Activated CD4-positive, alpha-beta memory T cell treated with anti-CD3 and anti-CD28 coated beads, Interleukin-2, amount 10 ng/mL, durations not matched to agents 7 days and 5 days (primary cell): ENCODE results near the gene EYS. TPM values are rescaled to one million over a fixed set of nuclear protein-coding genes. Genes with fewer than 3 reads are reported as not detected.

Experiments used
- CTCF ChIA-PET: fragments of 350-600 bp; sonication (Branson Sonifier 250); formaldehyde crosslinking; loops from one replicate; lab custom pipeline; 2021; ENCODE audit warnings: antibody characterized with exemption, inconsistent platforms; lab: Charles Lee
- POLR2A ChIA-PET: fragments of 350-600 bp; sonication (Branson Sonifier 250); formaldehyde crosslinking; loops from one replicate; lab custom pipeline; 2021; ENCODE audit warnings: antibody characterized with exemption; lab: Charles Lee
- DNase-seq: peaks from one replicate; pipeline ENCODE4 v3.0.0-alpha.2; 2020
- H3K27ac Mint-ChIP-seq: one replicate; pipeline ENCODE4 v1.8.0; 2021; ENCODE audit warnings: mild to moderate bottlenecking, mixed read lengths
- H3K27me3 Mint-ChIP-seq: one replicate; pipeline ENCODE4 v1.8.0; 2021; ENCODE audit warnings: mixed read lengths
- H3K36me3 Mint-ChIP-seq: one replicate; pipeline ENCODE4 v1.8.0; 2021; ENCODE audit warnings: low read depth, mixed read lengths
- H3K4me1 Mint-ChIP-seq: one replicate; pipeline ENCODE4 v1.8.0; 2021; ENCODE audit warnings: mixed read lengths
- H3K4me3 Mint-ChIP-seq: one replicate; pipeline ENCODE4 v1.8.0; 2021; ENCODE audit warnings: mild to moderate bottlenecking, mixed read lengths
- H3K9me3 Mint-ChIP-seq: one replicate; pipeline ENCODE4 v1.8.0; 2021; ENCODE audit warnings: mixed read lengths
- total RNA-seq, 2 experiments: library from RNA; stranded (reverse); gene quantifications; one replicate each; pipeline ENCODE4 v1.2.3, GENCODE V29; 2021

Gene EYS
- total RNA-seq, 2 experiments from 2014 or later = not detected

DNA sequence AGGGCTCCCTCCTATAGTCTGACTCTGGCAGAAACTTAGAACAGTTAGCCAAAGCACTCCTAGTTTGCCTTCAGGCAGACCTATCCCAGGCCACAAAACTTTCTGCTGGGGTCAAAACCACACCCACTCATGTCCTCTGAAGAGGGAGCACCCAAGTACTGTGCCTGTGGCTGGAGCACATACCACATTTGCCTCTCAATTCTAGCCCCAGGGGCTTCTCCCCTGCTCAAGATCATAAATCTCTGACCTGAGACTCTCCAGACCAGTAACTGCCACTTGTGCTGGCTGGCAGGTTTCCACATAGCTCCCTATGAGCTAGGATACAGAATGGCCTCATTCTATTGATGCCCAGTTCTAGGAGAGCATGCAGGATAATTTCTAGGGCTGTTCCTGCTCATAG is 781.0 kb downstream of the EYS start:
- H3K9me3 Mint-ChIP-seq = peaks cover 8% of the 10 kb centered on the region
- H3K36me3 Mint-ChIP-seq = no peaks in the 10 kb centered on the region

GRCh38 chr6:64920257-64920656 is 786.8 kb downstream of the EYS start:
- H3K4me3 Mint-ChIP-seq = no peak overlapping the region
- ChIA-PET POLR2A (no interaction called here), CTCF (no interaction called here)
- no peaks in the 10 kb centered on the region for H3K27me3 Mint-ChIP-seq
- H3K9me3 Mint-ChIP-seq = peaks cover 7% of the 10 kb centered on the region
- no peak overlapping the region for H3K27ac Mint-ChIP-seq
- no peaks in the 10 kb centered on the region for H3K4me1 Mint-ChIP-seq
- no peaks in the 10 kb centered on the region for H3K36me3 Mint-ChIP-seq
- DNase-seq = no peak

More for the DNA sequence above, 781.0 kb downstream of the EYS start:
- ChIA-PET CTCF (no interaction called here), POLR2A (no interaction called here)
- Mint-ChIP-seq H3K4me1 (no peaks in the 10 kb centered on the region), H3K27ac (no peak overlapping the region), H3K4me3 (no peak overlapping the region), H3K27me3 (no peaks in the 10 kb centered on the region)
- no peak for DNase-seq

- no peak for DNase-seq
- Mint-ChIP-seq H3K4me1 (no peaks in the 10 kb centered on the region), H3K4me3 (no peak overlapping the region), H3K27ac (no peak overlapping the region), H3K36me3 (no peaks in the 10 kb centered on the region), H3K27me3 (no peaks in the 10 kb centered on the region), H3K9me3 (no peaks in the 10 kb centered on the region)
- ChIA-PET POLR2A (no interaction called here), CTCF (no interaction called here)
These were observed 792.9 kb downstream of the EYS start for GRCh38 chr6:64914124-64914523.

- no peaks in the 10 kb centered on the region for H3K27me3 Mint-ChIP-seq
- CTCF ChIA-PET = no interaction called here
- H3K4me1 Mint-ChIP-seq = no peaks in the 10 kb centered on the region
- H3K36me3 Mint-ChIP-seq = no peaks in the 10 kb centered on the region
- H3K9me3 Mint-ChIP-seq = peaks cover 4% of the 10 kb centered on the region
- H3K4me3 Mint-ChIP-seq = no peak overlapping the region
- POLR2A ChIA-PET = no interaction called here
- no peak overlapping the region for H3K27ac Mint-ChIP-seq
- no peak for DNase-seq
These were observed 794.1 kb downstream of the EYS start for GRCh38 chr6:64912966-64913365.

DNA sequence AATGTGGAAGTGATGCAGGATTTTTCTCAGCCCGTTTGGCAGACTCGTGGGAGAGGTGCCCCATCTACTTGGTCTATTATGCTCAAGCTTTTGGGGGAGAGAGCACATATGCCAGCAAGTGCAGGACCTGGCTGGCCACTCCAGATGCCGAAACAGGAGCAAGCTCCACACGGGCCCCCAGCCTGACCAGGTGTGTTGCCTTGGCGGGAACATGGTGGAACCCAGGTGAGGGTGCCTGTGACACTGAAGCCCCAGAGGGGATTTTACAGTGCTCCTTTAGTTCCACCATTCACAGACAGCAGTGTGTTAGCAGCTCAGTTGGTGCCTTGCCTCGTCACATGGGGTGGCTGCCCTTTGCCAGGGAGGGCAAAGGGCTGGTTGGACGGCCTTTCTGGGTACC is 798.9 kb downstream of the EYS start:
- H3K36me3 Mint-ChIP-seq = no peaks in the 10 kb centered on the region
- no peaks in the 10 kb centered on the region for H3K4me1 Mint-ChIP-seq
- H3K27ac Mint-ChIP-seq = no peak overlapping the region
- CTCF ChIA-PET = no interaction called here
- no peak for DNase-seq
- peaks cover 4% of the 10 kb centered on the region for H3K9me3 Mint-ChIP-seq
- no peaks in the 10 kb centered on the region for H3K27me3 Mint-ChIP-seq
- H3K4me3 Mint-ChIP-seq = no peak overlapping the region
- POLR2A ChIA-PET = no interaction called here

DNA sequence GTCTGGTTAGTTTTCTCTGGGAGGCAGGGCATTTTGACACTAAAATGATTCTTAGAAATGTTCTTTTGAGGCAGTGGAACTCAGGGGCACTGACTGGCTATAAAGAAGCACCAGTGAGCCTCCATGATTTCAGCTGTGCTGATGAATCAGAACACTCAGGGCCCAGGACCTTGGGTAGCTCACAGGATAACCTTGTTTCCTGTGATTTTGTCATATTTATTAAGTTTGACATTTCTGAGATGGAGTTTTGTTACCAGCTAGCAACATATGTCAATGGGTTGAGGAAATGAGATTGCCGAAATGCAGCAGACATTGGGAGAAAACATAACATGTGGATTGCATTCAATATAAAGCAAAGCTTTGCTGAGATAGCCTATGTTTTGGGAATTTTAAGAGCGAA is 802.4 kb downstream of the EYS start:
- Mint-ChIP-seq H3K9me3 (peaks cover 4% of the 10 kb centered on the region), H3K4me1 (no peaks in the 10 kb centered on the region)

DNA sequence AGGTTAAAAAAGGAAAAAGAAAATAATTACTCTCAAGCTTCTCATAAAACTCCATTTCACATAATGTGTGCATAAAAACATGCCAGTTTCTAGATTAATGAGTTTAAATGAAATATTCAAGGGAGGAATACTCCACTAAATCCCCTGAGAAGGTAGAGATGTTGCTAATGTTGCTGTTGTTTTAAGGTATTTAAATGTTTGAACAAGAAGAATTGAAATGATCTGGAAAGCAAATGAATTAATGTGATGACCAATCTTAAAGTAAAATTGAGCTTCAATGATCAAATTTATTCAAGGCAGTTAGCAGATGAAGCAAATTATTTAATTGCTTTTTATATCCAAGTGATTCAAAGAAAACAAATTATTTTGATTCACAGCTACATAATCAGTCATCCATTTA is 804.4 kb downstream of the EYS start:
- no peak overlapping the region for H3K27ac Mint-ChIP-seq
- H3K4me3 Mint-ChIP-seq = no peak overlapping the region
- no peak for DNase-seq
- POLR2A ChIA-PET = no interaction called here
- CTCF ChIA-PET = no interaction called here
- peaks cover 7% of the 10 kb centered on the region for H3K9me3 Mint-ChIP-seq
- no peaks in the 10 kb centered on the region for H3K4me1 Mint-ChIP-seq
- H3K36me3 Mint-ChIP-seq = no peaks in the 10 kb centered on the region
- H3K27me3 Mint-ChIP-seq = no peaks in the 10 kb centered on the region

More for the DNA sequence above, 802.4 kb downstream of the EYS start:
- DNase-seq = no peak
- POLR2A ChIA-PET = no interaction called here
- CTCF ChIA-PET = no interaction called here
- H3K4me3 Mint-ChIP-seq = no peak overlapping the region
- no peaks in the 10 kb centered on the region for H3K27me3 Mint-ChIP-seq
- no peaks in the 10 kb centered on the region for H3K36me3 Mint-ChIP-seq
- H3K27ac Mint-ChIP-seq = no peak overlapping the region

DNA sequence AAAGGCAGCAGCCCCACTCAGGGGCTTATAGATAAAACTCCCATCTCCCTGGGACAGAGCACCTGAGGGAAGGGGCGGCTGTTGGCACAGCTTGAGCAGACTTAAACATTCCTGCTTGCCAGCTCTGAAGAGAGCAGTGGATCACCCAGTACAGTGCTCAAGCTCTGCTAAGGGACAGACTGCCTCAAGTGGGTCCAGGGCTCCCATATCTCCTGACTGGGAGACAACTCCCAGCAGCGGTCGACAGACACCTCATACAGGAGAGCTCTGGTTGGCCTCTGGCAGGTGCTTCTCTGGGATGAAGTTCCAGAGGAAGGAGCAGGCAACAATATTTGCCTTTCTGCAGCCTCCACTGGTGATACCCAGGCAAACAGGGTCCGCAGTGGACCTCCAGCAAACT is 810.1 kb downstream of the EYS start:
- no peaks in the 10 kb centered on the region for H3K36me3 Mint-ChIP-seq
- CTCF ChIA-PET = no interaction called here
- H3K27ac Mint-ChIP-seq = no peak overlapping the region

DNA sequence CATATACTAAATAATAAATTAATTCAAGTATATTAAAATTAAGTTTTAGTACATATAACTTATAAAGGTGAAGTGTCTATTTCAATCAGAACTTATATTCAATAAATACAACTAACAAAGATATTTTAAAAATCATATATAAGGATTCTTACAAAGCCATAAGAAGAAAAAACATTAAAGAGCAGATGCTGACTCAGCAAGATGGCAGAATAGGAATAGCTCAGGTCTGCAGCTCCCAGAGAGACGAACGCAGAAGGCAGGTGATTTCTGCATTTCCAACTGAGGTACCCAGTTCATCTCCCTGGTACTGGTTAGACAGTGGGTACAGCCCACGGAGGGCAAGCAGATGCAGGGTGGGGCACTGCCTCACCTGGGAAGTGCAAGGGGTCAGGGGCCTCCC is 811.1 kb downstream of the EYS start:
- no peak overlapping the region for H3K27ac Mint-ChIP-seq
- POLR2A ChIA-PET = no interaction called here
- no peaks in the 10 kb centered on the region for H3K27me3 Mint-ChIP-seq
- no peaks in the 10 kb centered on the region for H3K36me3 Mint-ChIP-seq
- DNase-seq = no peak
- CTCF ChIA-PET = no interaction called here
- no peaks in the 10 kb centered on the region for H3K4me1 Mint-ChIP-seq
- H3K4me3 Mint-ChIP-seq = no peak overlapping the region
- peaks cover 8% of the 10 kb centered on the region for H3K9me3 Mint-ChIP-seq

More for the DNA sequence above, 810.1 kb downstream of the EYS start:
- no peak for DNase-seq
- peaks cover 8% of the 10 kb centered on the region for H3K9me3 Mint-ChIP-seq
- H3K4me3 Mint-ChIP-seq = no peak overlapping the region
- H3K27me3 Mint-ChIP-seq = no peaks in the 10 kb centered on the region
- H3K4me1 Mint-ChIP-seq = no peaks in the 10 kb centered on the region
- POLR2A ChIA-PET = no interaction called here

DNA sequence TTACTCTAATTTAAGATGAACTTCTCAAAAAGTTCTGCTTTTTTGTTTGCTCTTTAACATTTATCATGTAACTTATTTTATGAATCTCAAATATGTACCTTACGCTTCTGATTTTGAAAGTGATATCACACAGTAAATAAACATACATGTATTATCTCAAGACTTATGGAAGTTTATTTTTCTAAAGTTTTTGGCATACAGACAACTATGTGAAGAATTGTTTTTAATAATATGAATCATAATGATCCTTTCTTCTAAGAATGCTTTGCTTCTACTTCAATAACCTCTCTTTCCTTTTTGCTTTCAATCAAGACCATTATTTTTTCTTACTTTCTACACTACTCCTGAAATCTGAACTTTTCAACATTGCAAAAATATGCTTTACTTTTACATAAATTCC is 816.4 kb downstream of the EYS start:
- no peaks in the 10 kb centered on the region for H3K27me3 Mint-ChIP-seq
- H3K27ac Mint-ChIP-seq = no peak overlapping the region
- no peaks in the 10 kb centered on the region for H3K4me1 Mint-ChIP-seq
- no peak overlapping the region for H3K4me3 Mint-ChIP-seq
- ChIA-PET POLR2A (no interaction called here), CTCF (no interaction called here)
- H3K36me3 Mint-ChIP-seq = no peaks in the 10 kb centered on the region
- peaks cover 4% of the 10 kb centered on the region for H3K9me3 Mint-ChIP-seq
- no peak for DNase-seq

DNA sequence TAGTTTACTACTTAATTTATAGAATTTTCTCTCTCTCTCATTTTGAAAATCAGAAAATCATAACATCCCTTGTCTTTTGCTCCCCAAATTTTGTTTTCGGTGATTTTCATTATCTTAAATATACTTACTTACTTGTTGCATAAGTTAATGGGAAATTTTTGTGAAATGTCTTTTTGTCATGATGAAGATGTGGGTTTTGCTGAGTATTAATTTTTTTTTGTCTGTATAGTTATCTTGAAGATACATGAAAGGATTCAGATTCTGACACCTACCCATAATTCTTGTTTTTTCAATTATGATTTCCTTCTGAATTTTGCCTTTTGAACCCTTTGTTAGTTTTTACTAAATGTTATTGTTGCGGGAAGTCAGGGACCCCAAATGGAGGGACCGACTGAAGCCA is 817.9 kb downstream of the EYS start:
- Mint-ChIP-seq H3K4me1 (no peaks in the 10 kb centered on the region), H3K27ac (no peak overlapping the region), H3K9me3 (peaks cover 4% of the 10 kb centered on the region), H3K4me3 (no peak overlapping the region), H3K27me3 (no peaks in the 10 kb centered on the region), H3K36me3 (no peaks in the 10 kb centered on the region)
- POLR2A ChIA-PET = no interaction called here
- no peak for DNase-seq
- CTCF ChIA-PET = no interaction called here

- ChIA-PET CTCF (no interaction called here), POLR2A (no interaction called here)
- H3K4me3 Mint-ChIP-seq = no peak overlapping the region
- H3K36me3 Mint-ChIP-seq = no peaks in the 10 kb centered on the region
- H3K4me1 Mint-ChIP-seq = no peaks in the 10 kb centered on the region
- no peak for DNase-seq
- H3K27ac Mint-ChIP-seq = no peak overlapping the region
- H3K9me3 Mint-ChIP-seq = peaks cover 11% of the 10 kb centered on the region
- no peaks in the 10 kb centered on the region for H3K27me3 Mint-ChIP-seq
These were observed 832.2 kb downstream of the EYS start for GRCh38 chr6:64874776-64875175.

DNA sequence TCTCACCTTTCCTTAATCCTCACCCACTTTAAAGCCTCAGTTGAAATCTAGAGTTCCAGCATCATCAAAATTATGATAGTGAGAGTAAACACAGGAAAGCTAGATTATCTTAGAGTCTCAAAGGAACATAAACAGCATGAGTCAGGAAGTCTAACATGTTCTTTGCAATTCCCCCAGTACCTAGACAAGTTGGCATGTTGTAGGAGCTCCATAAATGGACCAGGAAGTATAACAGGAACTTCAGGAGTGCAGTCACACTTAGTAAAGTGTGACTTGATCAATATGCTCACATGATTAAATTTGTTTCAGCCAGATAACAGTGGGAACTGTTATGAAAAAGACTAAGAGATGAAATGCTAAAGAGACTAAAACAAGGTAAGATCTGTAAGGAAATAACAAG is 834.4 kb downstream of the EYS start:
- no peak overlapping the region for H3K27ac Mint-ChIP-seq
- DNase-seq = no peak
- ChIA-PET CTCF (no interaction called here), POLR2A (no interaction called here)
- H3K36me3 Mint-ChIP-seq = no peaks in the 10 kb centered on the region
- no peak overlapping the region for H3K4me3 Mint-ChIP-seq
- no peaks in the 10 kb centered on the region for H3K27me3 Mint-ChIP-seq
- peaks cover 8% of the 10 kb centered on the region for H3K9me3 Mint-ChIP-seq
- H3K4me1 Mint-ChIP-seq = no peaks in the 10 kb centered on the region

DNA sequence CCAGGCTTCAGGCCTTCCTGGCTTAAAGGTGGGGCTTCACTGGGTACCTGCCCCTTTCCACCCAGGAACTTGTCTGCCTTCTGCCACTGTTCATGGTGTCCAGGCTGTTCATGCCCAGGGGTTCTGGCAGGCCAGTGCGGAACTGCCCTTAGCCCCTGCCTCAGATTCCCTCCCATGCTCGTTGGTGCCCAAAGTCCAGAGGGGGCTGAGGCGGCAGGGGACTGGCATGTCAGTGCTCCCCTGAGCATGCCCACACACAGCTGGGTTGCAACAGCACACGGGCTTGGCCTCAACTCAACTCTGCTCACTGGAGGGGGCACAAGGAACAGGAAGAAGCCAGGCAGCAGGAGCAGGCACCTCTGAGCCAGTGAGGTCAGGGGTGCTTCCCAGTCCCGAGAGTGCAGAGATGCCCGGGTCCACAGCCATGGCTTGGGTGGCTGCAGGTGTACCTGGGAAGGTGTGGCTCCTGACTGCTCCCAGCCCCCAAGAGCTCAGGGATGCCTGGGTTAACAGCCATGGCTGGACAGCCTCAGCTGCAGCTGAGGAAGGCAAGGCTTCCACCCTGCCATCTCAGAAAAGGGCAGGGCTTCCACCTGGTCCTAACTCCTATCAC is 845.9 kb downstream of the EYS start:
- Mint-ChIP-seq H3K9me3 (peaks cover 5% of the 10 kb centered on the region), H3K4me3 (no peak overlapping the region), H3K36me3 (no peaks in the 10 kb centered on the region), H3K27me3 (no peaks in the 10 kb centered on the region), H3K27ac (no peak overlapping the region), H3K4me1 (no peaks in the 10 kb centered on the region)
- CTCF ChIA-PET = no interaction called here
- DNase-seq = no peak
- POLR2A ChIA-PET = no interaction called here
